BJ (cell line): ENCODE results near the gene CSF2. TPM values are rescaled to one million over a fixed set of nuclear protein-coding genes. Genes with fewer than 3 reads are reported as not detected.

Experiments used
- CTCF ChIA-PET: fragments of 350-600 bp; formaldehyde crosslinking; extraction: SDS; loops from one replicate; lab custom pipeline; 2021; ENCODE audit warnings: antibody characterized with exemption, inconsistent platforms; lab: Yijun Ruan, JAX
- POLR2A ChIA-PET: fragments of 300-600 bp; sonication (Branson Sonifier 250); formaldehyde crosslinking; extraction: SDS; loops from one replicate; lab custom pipeline; 2021; ENCODE audit warnings: antibody characterized with exemption; lab: Charles Lee
- DNase-seq: peaks from one replicate; pipeline ENCODE4 v3.0.0-alpha.2; 2011; ENCODE audit warnings: low read depth
- H3K27me3 ChIP-seq: 2 replicates; pipeline ENCODE4 v1.6.0; 2011; ENCODE audit warnings: low read length; ENCODE audit not compliant: control insufficient read depth, insufficient read depth
- H3K36me3 ChIP-seq: 2 replicates; pipeline ENCODE4 v1.5.1; 2011; ENCODE audit warnings: low read length; ENCODE audit not compliant: control insufficient read depth, insufficient read depth
- H3K4me3 ChIP-seq: 2 replicates; pipeline ENCODE4 v1.5.1; 2011; ENCODE audit warnings: low read depth, mild to moderate bottlenecking, control low read depth, low read length
- polyA plus RNA-seq: library from polyadenylated mRNA; depleted of rRNA; stranded (reverse); fragments of >200 nt; gene quantifications from 2 replicates; pipeline ENCODE4 v1.2.3, GENCODE V29; 2011
- TF ChIP-seq, protein P1 (sequence below): IDR thresholded peaks from 2 replicates; pipeline ENCODE4 v1.5.1; 2011; ENCODE audit warnings: low read depth, mild to moderate bottlenecking, control low read depth, inconsistent platforms, low read length, moderate library complexity; ENCODE audit not compliant: insufficient read depth

The CSF2 gene
- polyA plus RNA-seq, 1 experiment, result not detected

DNA sequence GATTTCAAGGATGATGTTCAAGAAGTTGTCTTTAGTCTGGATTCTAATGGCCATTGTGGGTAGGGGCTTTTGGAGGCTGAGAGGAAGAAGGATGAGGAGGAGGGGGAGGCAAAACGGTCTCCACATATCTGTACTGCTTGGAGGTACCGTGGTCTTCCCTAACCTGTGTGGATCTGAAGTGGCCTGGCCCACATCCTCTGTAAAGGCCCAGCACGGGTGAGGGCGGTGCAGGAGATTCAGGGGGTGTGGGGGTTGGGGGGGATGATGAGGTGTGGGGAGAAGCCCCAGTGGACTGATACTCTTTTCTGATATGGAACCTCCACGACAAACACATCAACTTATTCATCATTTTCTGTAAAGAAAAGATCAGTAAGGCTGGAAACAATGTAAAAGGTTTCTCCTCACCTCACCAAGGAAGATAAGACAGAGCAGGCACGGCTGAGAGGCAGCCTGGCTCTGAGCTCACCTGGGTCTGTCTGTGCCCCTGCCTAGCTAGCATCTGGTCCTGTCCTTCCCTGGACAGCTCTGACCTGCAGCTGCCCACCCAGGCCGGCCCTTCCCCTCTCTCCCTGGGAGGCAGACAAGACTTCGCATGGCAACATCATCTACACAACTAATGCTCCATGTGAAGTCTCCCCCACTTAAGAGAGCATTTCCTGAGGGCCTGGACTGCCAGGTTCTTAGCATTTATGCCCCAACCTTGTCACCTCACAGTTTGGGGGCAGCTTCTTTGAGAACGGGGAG is 18.7 kb upstream of the CSF2 start:
- CTCF ChIA-PET, result interaction anchor here (1.5 to 4.1 kb wide), 2 partner anchors 9 to 125 kb away, joined by 3 to 29 read pairs; no protein-coding TSS in a partner anchor
- TF ChIP-seq, protein P1, sequence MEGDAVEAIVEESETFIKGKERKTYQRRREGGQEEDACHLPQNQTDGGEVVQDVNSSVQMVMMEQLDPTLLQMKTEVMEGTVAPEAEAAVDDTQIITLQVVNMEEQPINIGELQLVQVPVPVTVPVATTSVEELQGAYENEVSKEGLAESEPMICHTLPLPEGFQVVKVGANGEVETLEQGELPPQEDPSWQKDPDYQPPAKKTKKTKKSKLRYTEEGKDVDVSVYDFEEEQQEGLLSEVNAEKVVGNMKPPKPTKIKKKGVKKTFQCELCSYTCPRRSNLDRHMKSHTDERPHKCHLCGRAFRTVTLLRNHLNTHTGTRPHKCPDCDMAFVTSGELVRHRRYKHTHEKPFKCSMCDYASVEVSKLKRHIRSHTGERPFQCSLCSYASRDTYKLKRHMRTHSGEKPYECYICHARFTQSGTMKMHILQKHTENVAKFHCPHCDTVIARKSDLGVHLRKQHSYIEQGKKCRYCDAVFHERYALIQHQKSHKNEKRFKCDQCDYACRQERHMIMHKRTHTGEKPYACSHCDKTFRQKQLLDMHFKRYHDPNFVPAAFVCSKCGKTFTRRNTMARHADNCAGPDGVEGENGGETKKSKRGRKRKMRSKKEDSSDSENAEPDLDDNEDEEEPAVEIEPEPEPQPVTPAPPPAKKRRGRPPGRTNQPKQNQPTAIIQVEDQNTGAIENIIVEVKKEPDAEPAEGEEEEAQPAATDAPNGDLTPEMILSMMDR, result no peak
- Histone ChIP-seq H3K4me3 (no peak overlapping the region), H3K27me3 (peaks cover 6% of the 10 kb centered on the region), H3K36me3 (no peaks in the 10 kb centered on the region)
- POLR2A ChIA-PET, result no interaction called here
- DNase-seq, result no peak

DNA sequence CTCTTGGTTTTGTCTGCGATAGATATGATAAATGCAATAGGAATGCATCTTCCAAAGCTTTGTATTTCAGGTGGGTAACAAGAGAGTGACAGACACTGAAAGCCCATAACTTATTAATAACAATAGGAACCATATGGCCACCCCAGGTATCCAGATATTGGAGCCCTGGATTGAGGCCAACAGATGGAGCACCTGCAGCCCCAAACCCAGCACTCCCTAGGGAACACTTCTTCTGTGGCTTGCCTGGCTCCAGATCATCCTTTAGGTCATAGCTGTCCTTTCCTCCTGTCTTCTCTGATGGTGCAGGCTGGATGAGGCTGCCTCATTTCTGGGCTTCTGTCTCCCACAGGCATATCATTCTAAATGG is 18.2 kb upstream of the CSF2 start:
- TF ChIP-seq, protein P1, result no peak
- CTCF ChIA-PET, result interaction anchor here (4.1 kb wide), 1 partner anchor 8 kb away, joined by 29 read pairs; no protein-coding TSS in a partner anchor
- POLR2A ChIA-PET, result no interaction called here
- Histone ChIP-seq H3K36me3 (no peaks in the 10 kb centered on the region), H3K4me3 (no peak overlapping the region), H3K27me3 (peaks cover 6% of the 10 kb centered on the region)
- DNase-seq, result no peak

DNA sequence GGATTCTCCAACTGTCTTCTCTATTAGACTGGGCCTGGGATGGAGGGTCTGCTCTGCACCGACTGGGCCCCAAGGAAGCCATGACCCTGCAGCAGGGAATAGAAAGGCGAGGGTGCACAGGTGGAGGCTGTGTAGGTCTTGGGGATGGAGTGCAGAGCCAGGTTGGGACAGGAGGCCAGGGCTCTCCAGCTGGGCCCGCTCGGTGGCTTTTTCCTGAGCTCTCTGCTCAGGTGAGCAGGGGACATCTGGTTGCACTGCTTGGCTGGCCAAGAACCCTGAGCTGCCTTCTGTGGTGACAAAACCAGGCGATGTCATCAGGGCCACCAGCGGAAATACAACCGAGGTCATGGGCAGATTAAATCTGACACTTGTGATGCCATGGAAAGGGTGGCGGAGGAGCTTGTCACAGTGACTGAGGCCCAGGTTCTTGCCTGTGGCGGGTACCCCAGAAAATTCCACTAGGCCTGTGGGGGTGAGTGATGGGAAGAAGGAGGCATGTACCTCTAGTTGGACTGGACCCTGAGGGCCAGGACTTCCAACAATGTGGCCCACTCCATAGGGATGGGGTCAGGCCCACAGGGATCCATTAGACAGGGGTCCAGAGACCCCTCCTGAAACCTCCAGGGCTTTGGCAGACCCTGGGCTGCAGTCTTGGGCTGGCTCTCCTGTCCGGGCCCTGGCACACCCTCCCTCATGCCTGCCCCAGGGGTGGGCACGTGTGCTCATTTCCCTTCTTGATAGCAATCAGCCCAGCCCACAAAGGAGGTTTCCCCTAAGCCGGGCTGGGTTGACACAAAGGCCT is 17.6 kb upstream of the CSF2 start:
- POLR2A ChIA-PET, result no interaction called here
- no peaks in the 10 kb centered on the region for H3K36me3 ChIP-seq
- H3K27me3 ChIP-seq, result peaks cover 5% of the 10 kb centered on the region
- DNase-seq, result no peak
- H3K4me3 ChIP-seq, result no peak overlapping the region
- CTCF ChIA-PET, result interaction anchor here (4.1 kb wide), 1 partner anchor 8 kb away, joined by 29 read pairs; no protein-coding TSS in a partner anchor
- TF ChIP-seq, protein P1, result no peak

- no peak for DNase-seq
- Histone ChIP-seq H3K27me3 (peaks cover 4% of the 10 kb centered on the region; the same call in 1 of the 2 replicates), H3K4me3 (no peak overlapping the region), H3K36me3 (no peaks in the 10 kb centered on the region)
- CTCF ChIA-PET, result interaction anchor here (0.5 to 0.7 kb wide), 2 partner anchors 55 to 468 kb away, joined by 3 read pairs; no protein-coding TSS in a partner anchor
- POLR2A ChIA-PET, result no interaction called here
- TF ChIP-seq, protein P1, result no peak
Measured at GRCh38 chr5:132056610-132057497, 16.7 kb upstream of the CSF2 start.
